WTC11 (cell line): ENCODE results near the gene TMEM200B. TPM values are rescaled to one million over a fixed set of nuclear protein-coding genes. Genes with fewer than 3 reads are reported as not detected.

Experiments
- ATAC-seq: fragments of 200-7000 bp; cut with Tn5 transposase; 2 replicates; pipeline ENCODE4 v1.10.0; 2021; ENCODE audit warnings: mild to moderate bottlenecking, moderate library complexity
- CTCF ChIA-PET: fragments of 300-600 bp; sonication (Branson Sonifier 250); formaldehyde crosslinking; loops from one replicate; lab custom pipeline; 2021; ENCODE audit warnings: antibody characterized with exemption; lab: Charles Lee
- POLR2A ChIA-PET: fragments of 350-600 bp; sonication (Branson Sonifier 250); formaldehyde crosslinking; loops from one replicate; lab custom pipeline; 2021; ENCODE audit warnings: antibody characterized with exemption; lab: Charles Lee
- DNase-seq: peaks from one replicate; pipeline ENCODE4 v3.0.0; 2021; ENCODE audit warnings: low spot score
- H3K27ac Mint-ChIP-seq: 2 replicates; pipeline ENCODE4 v1.8.0; 2021; ENCODE audit warnings: mixed read lengths
- H3K27me3 Mint-ChIP-seq: 2 replicates; pipeline ENCODE4 v1.8.0; 2021; ENCODE audit warnings: low read depth, mild to moderate bottlenecking, moderate library complexity, mixed read lengths
- H3K36me3 Mint-ChIP-seq: 2 replicates; pipeline ENCODE4 v1.8.0; 2021; ENCODE audit warnings: mixed read lengths
- H3K4me1 Mint-ChIP-seq: 2 replicates; pipeline ENCODE4 v1.8.0; 2022; ENCODE audit warnings: mixed read lengths
- H3K4me3 Mint-ChIP-seq: 2 replicates; pipeline ENCODE4 v1.8.0; 2021; ENCODE audit warnings: mild to moderate bottlenecking, moderate library complexity, mixed read lengths
- H3K9me3 Mint-ChIP-seq: 2 replicates; pipeline ENCODE4 v1.8.0; 2021; ENCODE audit warnings: mixed read lengths
- ATF1 ChIP-seq: sonication (generic); formaldehyde crosslinking; IDR thresholded peaks from 2 replicates; pipeline ENCODE4 v1.8.1; 2023; ENCODE audit warnings: mild to moderate bottlenecking, moderate library complexity, missing genetic modification reagents
- ATF3 ChIP-seq: sonication (generic); formaldehyde crosslinking; conservative IDR thresholded peaks from 2 replicates; pipeline ENCODE4 v1.8.1; 2022; ENCODE audit warnings: mild to moderate bottlenecking, missing genetic modification reagents
- CBFB ChIP-seq: sonication (generic); formaldehyde crosslinking; IDR thresholded peaks from 2 replicates; pipeline ENCODE4 v1.8.1; 2022; ENCODE audit warnings: mild to moderate bottlenecking, low read depth, missing genetic modification reagents
- E2F4 ChIP-seq: sonication (generic); formaldehyde crosslinking; IDR thresholded peaks from 2 replicates; pipeline ENCODE4 v1.8.1; 2022; ENCODE audit warnings: low read depth, mild to moderate bottlenecking, moderate library complexity, missing genetic modification reagents, borderline replicate concordance
- E2F5 ChIP-seq: sonication (generic); formaldehyde crosslinking; IDR thresholded peaks from 2 replicates; pipeline ENCODE4 v1.8.1; 2022; ENCODE audit warnings: mild to moderate bottlenecking, moderate library complexity, missing genetic modification reagents
- ELF4 ChIP-seq: sonication (generic); formaldehyde crosslinking; IDR thresholded peaks from 2 replicates; pipeline ENCODE4 v1.8.1; 2022; ENCODE audit warnings: low read depth, mild to moderate bottlenecking, moderate library complexity, missing genetic modification reagents
- EMX1 ChIP-seq: fragments of 250-450 bp; sonication (Bioruptor Pico); IDR thresholded peaks from 2 replicates; pipeline ENCODE4 v1.8.0; 2021; ENCODE audit warnings: mild to moderate bottlenecking
- IRF2 ChIP-seq: sonication (generic); formaldehyde crosslinking; IDR thresholded peaks from 2 replicates; pipeline ENCODE4 v1.8.0; 2022; ENCODE audit warnings: low read depth, missing genetic modification reagents, borderline replicate concordance
- JUN ChIP-seq: sonication (generic); formaldehyde crosslinking; IDR thresholded peaks from 2 replicates; pipeline ENCODE4 v1.8.0; 2023; ENCODE audit warnings: mild to moderate bottlenecking, missing genetic modification reagents
- NFE2L1 ChIP-seq: sonication (generic); formaldehyde crosslinking; IDR thresholded peaks from 2 replicates; pipeline ENCODE4 v1.8.1; 2023; ENCODE audit warnings: missing genetic modification reagents
- NR2C2 ChIP-seq: sonication (generic); formaldehyde crosslinking; IDR thresholded peaks from 2 replicates; pipeline ENCODE4 v1.8.0; 2022; ENCODE audit warnings: mild to moderate bottlenecking, missing genetic modification reagents
- TCF7 ChIP-seq: sonication (generic); formaldehyde crosslinking; IDR thresholded peaks from 2 replicates; pipeline ENCODE4 v1.8.0; 2022; ENCODE audit warnings: mild to moderate bottlenecking, low read depth, missing genetic modification reagents, moderate library complexity
- ZNF138 ChIP-seq: sonication (generic); formaldehyde crosslinking; conservative IDR thresholded peaks from 2 replicates; pipeline ENCODE4 v1.8.1; 2022; ENCODE audit warnings: mild to moderate bottlenecking, moderate library complexity, missing genetic modification reagents
- ZNF219 ChIP-seq: sonication (generic); formaldehyde crosslinking; IDR thresholded peaks from 2 replicates; pipeline ENCODE4 v1.8.0; 2023; ENCODE audit warnings: missing genetic modification reagents, mild to moderate bottlenecking, borderline replicate concordance
- ZNF232 ChIP-seq: sonication (generic); formaldehyde crosslinking; IDR thresholded peaks from 2 replicates; pipeline ENCODE4 v1.8.0; 2022; ENCODE audit warnings: mild to moderate bottlenecking, missing genetic modification reagents
- ZNF396 ChIP-seq: fragments of 250-450 bp; sonication (Bioruptor Pico); IDR thresholded peaks from 2 replicates; pipeline ENCODE4 v1.8.0; 2021; ENCODE audit warnings: mild to moderate bottlenecking, moderate library complexity, borderline replicate concordance
- ZSCAN18 ChIP-seq: fragments of 250-450 bp; sonication (Bioruptor Pico); IDR thresholded peaks from 2 replicates; pipeline ENCODE4 v2.1.2; 2022; ENCODE audit warnings: mild to moderate bottlenecking, moderate library complexity
- total RNA-seq: library from RNA; stranded (reverse); gene quantifications from 3 replicates; pipeline ENCODE4 v1.2.3, GENCODE V29; 2021

TMEM200B gene
- total RNA-seq, 1 experiment from 2014 or later = 22.6 TPM

- TF ChIP-seq ZNF138 (no peak), ZSCAN18 (CRISPR knock-in tag) (no peak)
These were observed 44.2 kb upstream of the TMEM200B start (continued) for GRCh38 chr1:29167904-29168303.

- Mint-ChIP-seq H3K27ac (peak overlapping the region; percentile 96), H3K36me3 (peaks cover 14% of the 10 kb centered on the region; the same call in 1 of the 2 replicates), H3K9me3 (no peaks in the 10 kb centered on the region), H3K4me1 (peaks cover 88% of the 10 kb centered on the region), H3K4me3 (no peak overlapping the region), H3K27me3 (no peaks in the 10 kb centered on the region)
- no peak for TF ChIP-seq CBFB
- TF ChIP-seq ATF1 (CRISPR knock-in tag) = no peak
- TF ChIP-seq ATF3 = no peak
- TF ChIP-seq IRF2 (CRISPR knock-in tag) = no peak
- no peak for TF ChIP-seq ZNF232 (CRISPR knock-in tag)
- no peak for TF ChIP-seq EMX1 (CRISPR knock-in tag)
- no peak for TF ChIP-seq E2F5 (CRISPR knock-in tag)
- ChIA-PET CTCF (interaction anchor here (0.6 to 2.8 kb wide), 7 partner anchors 15 to 292 kb away, joined by 3 to 15 read pairs (median 6); partner anchors contain the start of gene SRSF4), POLR2A (interaction anchor here (1.4 kb wide), 1 partner anchor 42 kb away, joined by 5 read pairs; the partner anchor contains the start of gene TMEM200B)
- peak; percentile 18; the same call in 1 of the 2 replicates for ATAC-seq
- no peak for DNase-seq
These were observed 42.7 kb upstream of the TMEM200B start for GRCh38 chr1:29166291-29166878.

GRCh38 chr1:29164588-29164987 is 40.9 kb upstream of the TMEM200B start:
- H3K27me3 Mint-ChIP-seq = no peaks in the 10 kb centered on the region
- peak overlapping the region; percentile 96 for H3K27ac Mint-ChIP-seq
- ATAC-seq (peak; percentile 55), DNase-seq (no peak)
- POLR2A ChIA-PET = no interaction called here
- H3K9me3 Mint-ChIP-seq = no peaks in the 10 kb centered on the region
- H3K4me1 Mint-ChIP-seq = peaks cover 81% of the 10 kb centered on the region
- TF ChIP-seq ZNF232 (CRISPR knock-in tag) (no peak), JUN (CRISPR knock-in tag) (0 out of 2 replicates have a peak, but pooled peaks have one; percentile 35)
- CTCF ChIA-PET = interaction anchor here (0.6 to 2.5 kb wide), 2 partner anchors 33 to 280 kb away, joined by 3 to 15 read pairs; no protein-coding TSS in a partner anchor
- H3K4me3 Mint-ChIP-seq = peak overlapping the region; percentile 62
- H3K36me3 Mint-ChIP-seq = peaks cover 19% of the 10 kb centered on the region

GRCh38 chr1:29162476-29163138 is 38.9 kb upstream of the TMEM200B start:
- Mint-ChIP-seq H3K27ac (peak overlapping the region; percentile 34), H3K36me3 (peaks cover 31% of the 10 kb centered on the region), H3K4me1 (peaks cover 71% of the 10 kb centered on the region), H3K9me3 (no peaks in the 10 kb centered on the region), H3K4me3 (no peak overlapping the region), H3K27me3 (no peaks in the 10 kb centered on the region)
- TF ChIP-seq ELF4 (CRISPR knock-in tag) (no peak), NR2C2 (CRISPR knock-in tag) (no peak), ZNF396 (CRISPR knock-in tag) (no peak), CBFB (no peak), ZNF219 (CRISPR knock-in tag) (no peak), E2F4 (CRISPR knock-in tag) (no peak), NFE2L1 (CRISPR knock-in tag) (no peak), TCF7 (CRISPR knock-in tag) (no peak)
- ChIA-PET POLR2A (no interaction called here), CTCF (interaction anchor here (1.3 to 2.5 kb wide), 2 partner anchors 19 to 35 kb away, joined by 4 to 15 read pairs; partner anchors contain the start of gene SRSF4)
- DNase-seq = no peak
- no peak for ATAC-seq
